Panc1 (cell line): Measurements from ENCODE around the gene AK6. TPM values are rescaled to one million over a fixed set of nuclear protein-coding genes. Genes with fewer than 3 reads are reported as not detected.

Source experiments
- ATAC-seq: fragments of 200-7000 bp; cut with Tn5 transposase; 2 replicates; pipeline ENCODE4 v1.9.1; 2020; ENCODE audit warnings: mild to moderate bottlenecking, moderate library complexity
- BruUV-seq: library from RNA; stranded (reverse); fragments of 400-500 nt; replicated peaks from 2 replicates; lab custom pipeline; 2021; lab: Mats Ljungman, UMichigan
- CTCF ChIA-PET: fragments of 300-600 bp; sonication (Branson Sonifier 250); formaldehyde crosslinking; loops from one replicate; lab custom pipeline; 2022; ENCODE audit warnings: antibody characterized with exemption; lab: Charles Lee
- POLR2A ChIA-PET: fragments of 300-600 bp; sonication (Branson Sonifier 250); formaldehyde crosslinking; loops from one replicate; lab custom pipeline; 2022; ENCODE audit warnings: antibody characterized with exemption; lab: Charles Lee
- DNase-seq: peaks from one replicate; pipeline ENCODE4 v3.0.0-alpha.2; 2010; ENCODE audit warnings: low read depth, low spot score
- H3K27ac ChIP-seq: 2 replicates; pipeline ENCODE4 v1.5.1; 2011; ENCODE audit warnings: mild to moderate bottlenecking, low read length, inconsistent platforms
- H3K27me3 ChIP-seq: fragments of 200-500 bp; sonication (Bioruptor generic); 2 replicates; pipeline ENCODE4 v1.6.0; 2014; ENCODE audit warnings: low read length, inconsistent platforms; ENCODE audit not compliant: control insufficient read depth, insufficient read depth
- H3K36me3 ChIP-seq: fragments of 200-500 bp; sonication (Bioruptor generic); 2 replicates; pipeline ENCODE4 v1.5.1; 2014; ENCODE audit warnings: inconsistent platforms, mild to moderate bottlenecking, low read length, moderate library complexity; ENCODE audit not compliant: control insufficient read depth, insufficient read depth
- H3K4me1 ChIP-seq: 2 replicates; pipeline ENCODE4 v1.5.1; 2011; ENCODE audit warnings: inconsistent platforms, mild to moderate bottlenecking, low read length, moderate library complexity; ENCODE audit not compliant: control insufficient read depth, insufficient read depth
- H3K4me3 ChIP-seq, 2 experiments: 2 replicates each; pipeline ENCODE4 v1.5.1; 2011 to 2012; ENCODE audit warnings: low read depth in 2 of 2, low read length in 2 of 2, mild to moderate bottlenecking in 2 of 2, inconsistent platforms in 1 of 2, moderate library complexity in 1 of 2
- H3K9me3 ChIP-seq: fragments of 200-500 bp; sonication (Bioruptor generic); 2 replicates; pipeline ENCODE4 v1.5.1; 2014; ENCODE audit warnings: low read depth, mild to moderate bottlenecking, inconsistent platforms, low read length, moderate library complexity; ENCODE audit not compliant: control insufficient read depth, insufficient read depth
- POLR2AphosphoS5 ChIP-seq: IDR thresholded peaks from 2 replicates; pipeline ENCODE4 v1.6.1; 2012; ENCODE audit warnings: mild to moderate bottlenecking, low read depth, low read length, moderate library complexity
- REST ChIP-seq, 2 experiments: IDR thresholded peaks; 2 replicates each; pipeline ENCODE4 v1.6.1; 2011 to 2012; ENCODE audit warnings: low read depth in 2 of 2, control low read depth in 1 of 2, low read length in 1 of 2, mild to moderate bottlenecking in 1 of 2, moderate library complexity in 1 of 2; ENCODE audit not compliant: insufficient read depth in 1 of 2
- SIN3A ChIP-seq: IDR thresholded peaks from 2 replicates; pipeline ENCODE4 v1.6.1; 2012; ENCODE audit warnings: low read depth, mild to moderate bottlenecking, low read length, moderate library complexity, borderline replicate concordance; ENCODE audit not compliant: insufficient read depth
- TCF7L2 ChIP-seq: IDR thresholded peaks from 2 replicates; pipeline ENCODE4 v1.6.1; 2011; ENCODE audit warnings: mild to moderate bottlenecking, low read depth, low read length, inconsistent platforms
- in situ Hi-C: cut with HindIII; loops from 2 replicates; pipeline ENCODE4 v1.10.0; 2016; ENCODE audit warnings: low sequenced_read_pairs, low pct_unique_long_range_greater_than_20kb
- intact Hi-C: fragments of 100-400 bp; cut with micrococcal nuclease; formaldehyde crosslinking; loops from one replicate; pipeline ENCODE4 v1.10.0; 2022; ENCODE audit not compliant: unreplicated experiment
- total RNA-seq: library from RNA; stranded (reverse); gene quantifications from one replicate; pipeline ENCODE4 v1.2.1, GENCODE V29; 2021; ENCODE audit not compliant: unreplicated experiment
- TF ChIP-seq, protein P1 (sequence below): fragments of 450-650 bp; IDR thresholded peaks from 2 replicates; pipeline ENCODE4 v1.5.1; 2017; ENCODE audit warnings: mild to moderate bottlenecking

AK6 gene
- total RNA-seq, 1 experiment from 2014 or later: 61.3 TPM

GRCh38 chr5:69404659-69405330 lies 35.5 kb upstream of the AK6 start:
- TF ChIP-seq TCF7L2: no peak
- TF ChIP-seq, protein P1, sequence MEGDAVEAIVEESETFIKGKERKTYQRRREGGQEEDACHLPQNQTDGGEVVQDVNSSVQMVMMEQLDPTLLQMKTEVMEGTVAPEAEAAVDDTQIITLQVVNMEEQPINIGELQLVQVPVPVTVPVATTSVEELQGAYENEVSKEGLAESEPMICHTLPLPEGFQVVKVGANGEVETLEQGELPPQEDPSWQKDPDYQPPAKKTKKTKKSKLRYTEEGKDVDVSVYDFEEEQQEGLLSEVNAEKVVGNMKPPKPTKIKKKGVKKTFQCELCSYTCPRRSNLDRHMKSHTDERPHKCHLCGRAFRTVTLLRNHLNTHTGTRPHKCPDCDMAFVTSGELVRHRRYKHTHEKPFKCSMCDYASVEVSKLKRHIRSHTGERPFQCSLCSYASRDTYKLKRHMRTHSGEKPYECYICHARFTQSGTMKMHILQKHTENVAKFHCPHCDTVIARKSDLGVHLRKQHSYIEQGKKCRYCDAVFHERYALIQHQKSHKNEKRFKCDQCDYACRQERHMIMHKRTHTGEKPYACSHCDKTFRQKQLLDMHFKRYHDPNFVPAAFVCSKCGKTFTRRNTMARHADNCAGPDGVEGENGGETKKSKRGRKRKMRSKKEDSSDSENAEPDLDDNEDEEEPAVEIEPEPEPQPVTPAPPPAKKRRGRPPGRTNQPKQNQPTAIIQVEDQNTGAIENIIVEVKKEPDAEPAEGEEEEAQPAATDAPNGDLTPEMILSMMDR: no peak
- ATAC-seq: no peak
- Histone ChIP-seq H3K9me3 (no peaks in the 10 kb centered on the region), H3K36me3 (0 out of 2 replicates have a peak, but pooled peaks cover 2% of the 10 kb centered on the region), H3K4me3 (no peak overlapping the region), H3K27ac (no peak overlapping the region), H3K27me3 (no peaks in the 10 kb centered on the region), H3K4me1 (no peaks in the 10 kb centered on the region)
- ChIA-PET POLR2A (no interaction called here), CTCF (no interaction called here)
- TSS peak; percentile 33 for BruUV-seq
- in situ Hi-C loops: no loop called here
- no peak for DNase-seq
- intact Hi-C loops: no loop called here

DNA sequence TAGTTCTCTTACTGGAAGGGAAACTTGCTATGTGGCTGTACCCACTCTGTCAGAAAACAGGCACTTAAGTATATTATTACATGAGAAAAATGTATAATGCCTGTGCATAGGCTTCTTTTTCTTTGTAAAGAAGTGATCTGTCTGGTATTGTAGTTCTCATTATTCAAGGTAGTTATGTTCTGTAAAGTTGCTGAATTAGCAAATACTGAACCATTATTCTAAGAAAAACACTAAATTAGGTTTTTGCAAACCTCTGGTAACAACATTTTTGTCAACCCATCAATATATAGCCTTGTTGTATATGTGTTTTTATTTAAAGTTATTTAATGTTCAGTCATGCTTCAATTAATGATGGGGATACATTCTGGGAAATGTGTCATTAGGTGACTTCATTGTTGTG lies 9.1 kb upstream of the AK6 start:
- H3K36me3 ChIP-seq: peaks cover 36% of the 10 kb centered on the region
- BruUV-seq: no TSS peak
- no peak for ATAC-seq
- H3K27ac ChIP-seq: no peak overlapping the region
- no peak overlapping the region for H3K4me3 ChIP-seq
- in situ Hi-C loops: no loop called here
- H3K4me1 ChIP-seq: no peaks in the 10 kb centered on the region
- TF ChIP-seq SIN3A: no peak
- H3K27me3 ChIP-seq: no peaks in the 10 kb centered on the region
- POLR2A ChIA-PET: no interaction called here
- H3K9me3 ChIP-seq: no peaks in the 10 kb centered on the region
- no peak for DNase-seq
- intact Hi-C loops: no loop called here
- CTCF ChIA-PET: no interaction called here

- intact Hi-C loops: no loop called here
- Histone ChIP-seq H3K4me3 (no peak overlapping the region), H3K27ac (no peak overlapping the region), H3K36me3 (peaks cover 25% of the 10 kb centered on the region), H3K27me3 (no peaks in the 10 kb centered on the region), H3K9me3 (no peaks in the 10 kb centered on the region), H3K4me1 (peaks cover 15% of the 10 kb centered on the region; the same call in 1 of the 2 replicates)
- ChIA-PET CTCF (no interaction called here), POLR2A (no interaction called here)
- no TSS peak for BruUV-seq
- ATAC-seq: no peak
- DNase-seq: no peak
- in situ Hi-C loops: no loop called here
- TF ChIP-seq SIN3A (no peak), REST (IDR thresholded peaks at IDR 0.05; ENCODE audit: insufficient read depth in 1 of 2, low read depth in 2 of 2, low read length in 1 of 2) (no peak), POLR2AphosphoS5 (no peak), TCF7L2 (no peak)
- TF ChIP-seq, protein P1: no peak
Measured at GRCh38 chr5:69374911-69375446, 5.7 kb upstream of the AK6 start.
